GM10248 (cell line): Measurements from ENCODE around the gene SBSN.

Experiments used
- CTCF ChIA-PET: fragments of 300-600 bp; sonication (Branson Sonifier 250); formaldehyde crosslinking; extraction: SDS; loops from one replicate; lab custom pipeline; 2021; ENCODE audit warnings: antibody characterized with exemption; lab: Yijun Ruan, JAX
- POLR2A ChIA-PET: fragments of 350-650 bp; sonication (Branson Sonifier 250); formaldehyde crosslinking; extraction: SDS; loops from one replicate; lab custom pipeline; 2020; ENCODE audit warnings: antibody characterized with exemption; lab: Yijun Ruan, JAX
- DNase-seq: peaks from one replicate; pipeline ENCODE4 v3.0.0; 2012; ENCODE audit errors: extremely low spot score
- TF ChIP-seq, protein P1 (sequence below): IDR thresholded peaks from 2 replicates; pipeline ENCODE4 v1.5.1; 2012; ENCODE audit warnings: mild to moderate bottlenecking, low read depth; ENCODE audit errors: extremely low read depth, missing control alignments, control extremely low read depth

SBSN gene

DNA sequence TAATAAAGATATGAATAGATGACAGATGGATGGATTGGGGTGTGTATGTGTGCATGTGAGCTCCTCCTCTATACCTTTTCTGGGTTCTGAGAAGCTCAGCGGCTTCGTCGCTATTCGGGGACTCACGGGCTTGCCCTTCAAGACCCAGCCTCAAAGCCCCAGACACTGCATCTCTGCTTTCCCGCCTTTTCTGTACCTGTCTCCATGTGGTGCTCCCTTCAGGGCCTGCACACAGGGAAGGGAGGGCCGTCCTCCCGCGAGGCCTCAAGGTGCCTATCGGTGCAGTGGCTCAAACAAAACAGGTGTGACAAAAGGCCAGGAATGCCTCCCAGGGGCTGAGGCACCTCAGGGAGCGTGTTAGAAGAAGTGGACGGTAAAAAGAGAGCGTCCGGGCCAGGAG, 54.0 kb downstream of the SBSN start:
- CTCF ChIA-PET = interaction anchor here (0.7 to 9.0 kb wide), 4 partner anchors 14 to 119 kb away, joined by 3 to 125 read pairs (median 8); partner anchors contain the start of gene FFAR3
- no peak for DNase-seq
- POLR2A ChIA-PET = no interaction called here
- TF ChIP-seq, protein P1, sequence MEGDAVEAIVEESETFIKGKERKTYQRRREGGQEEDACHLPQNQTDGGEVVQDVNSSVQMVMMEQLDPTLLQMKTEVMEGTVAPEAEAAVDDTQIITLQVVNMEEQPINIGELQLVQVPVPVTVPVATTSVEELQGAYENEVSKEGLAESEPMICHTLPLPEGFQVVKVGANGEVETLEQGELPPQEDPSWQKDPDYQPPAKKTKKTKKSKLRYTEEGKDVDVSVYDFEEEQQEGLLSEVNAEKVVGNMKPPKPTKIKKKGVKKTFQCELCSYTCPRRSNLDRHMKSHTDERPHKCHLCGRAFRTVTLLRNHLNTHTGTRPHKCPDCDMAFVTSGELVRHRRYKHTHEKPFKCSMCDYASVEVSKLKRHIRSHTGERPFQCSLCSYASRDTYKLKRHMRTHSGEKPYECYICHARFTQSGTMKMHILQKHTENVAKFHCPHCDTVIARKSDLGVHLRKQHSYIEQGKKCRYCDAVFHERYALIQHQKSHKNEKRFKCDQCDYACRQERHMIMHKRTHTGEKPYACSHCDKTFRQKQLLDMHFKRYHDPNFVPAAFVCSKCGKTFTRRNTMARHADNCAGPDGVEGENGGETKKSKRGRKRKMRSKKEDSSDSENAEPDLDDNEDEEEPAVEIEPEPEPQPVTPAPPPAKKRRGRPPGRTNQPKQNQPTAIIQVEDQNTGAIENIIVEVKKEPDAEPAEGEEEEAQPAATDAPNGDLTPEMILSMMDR = no peak
